A673 (cell line): ENCODE data around the gene POLA1. TPM values are rescaled to one million over a fixed set of nuclear protein-coding genes. Genes with fewer than 3 reads are reported as not detected.

Source experiments
- BruUV-seq: library from RNA; stranded (reverse); fragments of 400-500 nt; replicated peaks from 2 replicates; lab custom pipeline; 2021; lab: Mats Ljungman, UMichigan
- CTCF ChIA-PET: fragments of 300-600 bp; sonication (Branson Sonifier 250); formaldehyde crosslinking; loops from one replicate; lab custom pipeline; 2022; ENCODE audit warnings: antibody characterized with exemption; lab: Charles Lee
- POLR2A ChIA-PET: fragments of 300-600 bp; sonication (Branson Sonifier 250); formaldehyde crosslinking; loops from one replicate; lab custom pipeline; 2022; ENCODE audit warnings: antibody characterized with exemption; ENCODE audit not compliant: low non-redundant PET; lab: Charles Lee
- DNase-seq: peaks from one replicate; pipeline ENCODE4 v3.0.0-alpha.2; 2015; ENCODE audit warnings: low spot score
- H3K27ac ChIP-seq: fragments of 200-600 bp; sonication (generic); 2 replicates; pipeline ENCODE4 v1.5.1; 2016; ENCODE audit warnings: mixed run types, low read depth, mild to moderate bottlenecking, mixed read lengths, antibody characterized with exemption, low read length; ENCODE audit not compliant: poor library complexity, severe bottlenecking
- H3K27me3 ChIP-seq: fragments of 200-600 bp; sonication (generic); replicated peaks from 2 replicates; pipeline ENCODE4 v1.6.1; 2017; ENCODE audit warnings: mixed run types, low read depth, mild to moderate bottlenecking, mixed read lengths, antibody characterized with exemption, low read length; ENCODE audit not compliant: insufficient read depth, poor library complexity
- H3K36me3 ChIP-seq: fragments of 200-600 bp; sonication (generic); 2 replicates; pipeline ENCODE4 v1.6.1; 2016; ENCODE audit warnings: mixed run types, mild to moderate bottlenecking, mixed read lengths, antibody characterized with exemption, low read length; ENCODE audit not compliant: insufficient read depth, poor library complexity, severe bottlenecking
- H3K4me1 ChIP-seq: fragments of 200-600 bp; sonication (generic); 2 replicates; pipeline ENCODE4 v1.6.1; 2017; ENCODE audit warnings: mixed run types, mild to moderate bottlenecking, mixed read lengths, antibody characterized with exemption, low read length; ENCODE audit not compliant: insufficient read depth, poor library complexity, severe bottlenecking
- H3K4me3 ChIP-seq: fragments of 200-600 bp; sonication (generic); 2 replicates; pipeline ENCODE4 v1.5.1; 2016; ENCODE audit warnings: low read depth, mixed run types, mild to moderate bottlenecking, mixed read lengths, low read length; ENCODE audit not compliant: poor library complexity, severe bottlenecking
- H3K9me3 ChIP-seq: fragments of 200-600 bp; sonication (generic); 2 replicates; pipeline ENCODE4 v1.6.1; 2016; ENCODE audit warnings: mixed run types, low read depth, mild to moderate bottlenecking, mixed read lengths, antibody characterized with exemption, low read length; ENCODE audit not compliant: poor library complexity, severe bottlenecking
- EZH2 ChIP-seq: fragments of 200-600 bp; sonication (generic); IDR thresholded peaks from 2 replicates; pipeline ENCODE4 v1.6.1; 2017; ENCODE audit warnings: borderline replicate concordance, low read depth, mild to moderate bottlenecking, mixed read lengths, antibody characterized with exemption, low read length; ENCODE audit not compliant: poor library complexity, severe bottlenecking
- intact Hi-C: fragments of 100-400 bp; cut with micrococcal nuclease; formaldehyde crosslinking; loops from one replicate; pipeline ENCODE4 v1.10.0; 2022; ENCODE audit not compliant: unreplicated experiment
- total RNA-seq: library from RNA; stranded (reverse); gene quantifications from 2 replicates; pipeline ENCODE4 v1.2.3, GENCODE V29; 2021
- TF ChIP-seq, protein P1 (sequence below): fragments of 300-800, 200-600 bp; sonication (generic); conservative IDR thresholded peaks from 2 replicates; pipeline ENCODE4 v1.5.1; 2017; ENCODE audit warnings: low read depth, mild to moderate bottlenecking, antibody characterized with exemption, low read length, moderate library complexity, mixed read lengths

The POLA1 gene
- total RNA-seq, 1 experiment from 2014 or later = 44.9 TPM

- H3K9me3 ChIP-seq = no peaks in the 10 kb centered on the region
- TF ChIP-seq EZH2 = no peak
- TF ChIP-seq, protein P1, sequence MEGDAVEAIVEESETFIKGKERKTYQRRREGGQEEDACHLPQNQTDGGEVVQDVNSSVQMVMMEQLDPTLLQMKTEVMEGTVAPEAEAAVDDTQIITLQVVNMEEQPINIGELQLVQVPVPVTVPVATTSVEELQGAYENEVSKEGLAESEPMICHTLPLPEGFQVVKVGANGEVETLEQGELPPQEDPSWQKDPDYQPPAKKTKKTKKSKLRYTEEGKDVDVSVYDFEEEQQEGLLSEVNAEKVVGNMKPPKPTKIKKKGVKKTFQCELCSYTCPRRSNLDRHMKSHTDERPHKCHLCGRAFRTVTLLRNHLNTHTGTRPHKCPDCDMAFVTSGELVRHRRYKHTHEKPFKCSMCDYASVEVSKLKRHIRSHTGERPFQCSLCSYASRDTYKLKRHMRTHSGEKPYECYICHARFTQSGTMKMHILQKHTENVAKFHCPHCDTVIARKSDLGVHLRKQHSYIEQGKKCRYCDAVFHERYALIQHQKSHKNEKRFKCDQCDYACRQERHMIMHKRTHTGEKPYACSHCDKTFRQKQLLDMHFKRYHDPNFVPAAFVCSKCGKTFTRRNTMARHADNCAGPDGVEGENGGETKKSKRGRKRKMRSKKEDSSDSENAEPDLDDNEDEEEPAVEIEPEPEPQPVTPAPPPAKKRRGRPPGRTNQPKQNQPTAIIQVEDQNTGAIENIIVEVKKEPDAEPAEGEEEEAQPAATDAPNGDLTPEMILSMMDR = no peak
- ChIA-PET POLR2A (interaction anchor here (0.6 kb wide), 1 partner anchor 23 kb away, joined by 3 read pairs; no protein-coding TSS in a partner anchor), CTCF (no interaction called here)
- no TSS peak for BruUV-seq
- H3K4me1 ChIP-seq = no peaks in the 10 kb centered on the region
- intact Hi-C loops = no loop called here
- DNase-seq = no peak
- H3K36me3 ChIP-seq = no peaks in the 10 kb centered on the region
- no peak overlapping the region for H3K27ac ChIP-seq
- H3K4me3 ChIP-seq = no peak overlapping the region
- no peaks in the 10 kb centered on the region for H3K27me3 ChIP-seq
Observed at GRCh38 chrX:24672701-24673190, 21.0 kb upstream of the POLA1 start.

DNA sequence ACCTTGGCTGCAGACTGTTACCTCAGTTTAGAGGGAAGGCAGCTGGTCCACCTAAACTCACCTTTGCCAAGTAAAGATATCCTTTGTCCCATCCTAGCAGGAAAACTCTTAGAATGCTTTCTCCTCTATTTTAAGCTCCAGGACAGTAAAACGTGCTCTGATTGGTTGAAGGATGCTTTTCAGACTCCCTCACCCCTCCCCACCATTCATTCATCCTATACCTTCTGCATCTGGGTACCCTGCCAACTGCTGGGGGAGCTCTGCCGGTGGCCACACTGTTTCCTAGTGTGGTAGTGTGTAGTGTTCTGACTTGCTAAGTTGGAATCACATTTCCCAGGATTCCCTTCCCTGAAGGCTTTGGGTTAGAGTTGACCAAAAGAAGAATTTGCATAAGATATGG, 20.3 kb upstream of the POLA1 start:
- no peak overlapping the region for H3K27ac ChIP-seq
- H3K27me3 ChIP-seq = no peaks in the 10 kb centered on the region
- intact Hi-C loops = no loop called here
- no peak for DNase-seq
- TF ChIP-seq EZH2 = no peak
- TF ChIP-seq, protein P1 = no peak
- H3K9me3 ChIP-seq = no peaks in the 10 kb centered on the region
- H3K4me3 ChIP-seq = no peak overlapping the region
- POLR2A ChIA-PET = no interaction called here
- H3K36me3 ChIP-seq = no peaks in the 10 kb centered on the region
- no peaks in the 10 kb centered on the region for H3K4me1 ChIP-seq
- CTCF ChIA-PET = no interaction called here
- no TSS peak for BruUV-seq

DNA sequence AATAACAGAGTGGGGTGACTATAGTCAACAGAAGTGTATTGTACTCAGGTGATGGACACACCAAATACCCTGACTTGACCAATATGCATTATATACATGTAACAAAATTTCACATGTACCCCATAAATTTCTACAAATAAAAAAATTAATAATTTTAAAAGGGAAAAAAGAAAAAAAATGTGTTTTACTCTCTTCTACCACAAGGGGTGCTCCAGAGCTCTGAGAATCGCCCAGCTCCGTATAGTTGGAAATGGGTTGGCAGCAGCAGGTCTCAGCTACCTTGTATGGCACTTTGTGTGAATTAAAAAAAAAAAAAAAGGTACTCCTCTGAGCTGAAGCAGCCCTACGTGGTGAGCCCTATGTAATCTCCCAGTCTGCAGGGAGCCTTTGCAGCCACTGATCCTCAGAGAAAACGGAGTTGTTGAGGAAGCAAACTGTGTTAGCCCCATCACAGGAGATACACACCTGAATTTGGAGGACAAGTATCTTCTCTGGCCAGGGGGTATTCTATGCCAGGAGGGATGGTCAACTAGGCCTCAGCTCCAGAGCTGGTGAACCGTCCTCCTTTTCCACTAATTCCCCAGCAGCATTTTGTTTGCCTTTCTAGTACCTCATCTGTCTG, 17.2 kb upstream of the POLA1 start:
- DNase-seq = peak; percentile 33
- Histone ChIP-seq H3K9me3 (no peaks in the 10 kb centered on the region), H3K4me1 (no peaks in the 10 kb centered on the region), H3K27ac (no peak overlapping the region), H3K36me3 (no peaks in the 10 kb centered on the region), H3K4me3 (no peak overlapping the region), H3K27me3 (peaks cover 8% of the 10 kb centered on the region)
- CTCF ChIA-PET = interaction anchor here (0.7 kb wide), 2 partner anchors 161 to 281 kb away, joined by 3 to 6 read pairs; no protein-coding TSS in a partner anchor
- POLR2A ChIA-PET = no interaction called here
- intact Hi-C loops = no loop called here
- no peak for TF ChIP-seq EZH2
- TF ChIP-seq, protein P1 = peak; percentile 70
- BruUV-seq = no TSS peak
